ENCODE measurements around the gene PPARG.

GRCh38 chr3:12483410-12483809 is 194.5 kb downstream of the PPARG start:
- TF ChIP-seq EP300 (IDR thresholded peaks at IDR 0.05): no peak
- no peak for TF ChIP-seq CTCF (IDR thresholded peaks at IDR 0.05)
- no peak for TF ChIP-seq POLR2AphosphoS5 (IDR thresholded peaks at IDR 0.05)
- TF ChIP-seq POLR2A (IDR thresholded peaks at IDR 0.05): no peak

All from suprapubic skin (tissue), 4 donors.